ENCODE data around the gene C1QBP. TPM values are rescaled to one million over a fixed set of nuclear protein-coding genes. Genes with fewer than 3 reads are reported as not detected.

Gene C1QBP
- total RNA-seq, 4 donors from 2014 or later, result 92.9 to 124 (median 95.5) TPM

DNA sequence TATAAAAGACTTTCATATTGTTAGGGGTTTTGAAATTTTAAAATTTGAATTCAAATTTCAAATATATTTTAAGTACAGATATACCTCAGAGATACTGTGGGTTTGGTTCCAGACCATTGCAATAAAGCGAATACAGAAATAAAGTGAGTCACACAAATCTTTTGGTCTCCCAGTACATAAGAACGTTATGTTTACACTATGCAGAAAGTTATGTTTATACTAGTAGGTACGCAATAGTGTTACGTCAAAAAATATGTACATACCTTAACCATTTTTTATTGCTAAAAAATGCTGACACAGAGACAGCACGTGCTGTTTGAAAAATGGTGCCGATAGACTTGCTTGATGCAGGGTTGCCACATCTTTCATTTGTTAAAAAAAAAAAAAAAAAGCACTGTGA lies 39.2 kb downstream of the C1QBP start:
- DNase-seq (ENCODE audit: extremely low spot score), result no peak
- TF ChIP-seq, protein P1, sequence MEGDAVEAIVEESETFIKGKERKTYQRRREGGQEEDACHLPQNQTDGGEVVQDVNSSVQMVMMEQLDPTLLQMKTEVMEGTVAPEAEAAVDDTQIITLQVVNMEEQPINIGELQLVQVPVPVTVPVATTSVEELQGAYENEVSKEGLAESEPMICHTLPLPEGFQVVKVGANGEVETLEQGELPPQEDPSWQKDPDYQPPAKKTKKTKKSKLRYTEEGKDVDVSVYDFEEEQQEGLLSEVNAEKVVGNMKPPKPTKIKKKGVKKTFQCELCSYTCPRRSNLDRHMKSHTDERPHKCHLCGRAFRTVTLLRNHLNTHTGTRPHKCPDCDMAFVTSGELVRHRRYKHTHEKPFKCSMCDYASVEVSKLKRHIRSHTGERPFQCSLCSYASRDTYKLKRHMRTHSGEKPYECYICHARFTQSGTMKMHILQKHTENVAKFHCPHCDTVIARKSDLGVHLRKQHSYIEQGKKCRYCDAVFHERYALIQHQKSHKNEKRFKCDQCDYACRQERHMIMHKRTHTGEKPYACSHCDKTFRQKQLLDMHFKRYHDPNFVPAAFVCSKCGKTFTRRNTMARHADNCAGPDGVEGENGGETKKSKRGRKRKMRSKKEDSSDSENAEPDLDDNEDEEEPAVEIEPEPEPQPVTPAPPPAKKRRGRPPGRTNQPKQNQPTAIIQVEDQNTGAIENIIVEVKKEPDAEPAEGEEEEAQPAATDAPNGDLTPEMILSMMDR (IDR thresholded peaks at IDR 0.05), result no peak
- no peak for TF ChIP-seq EP300 (IDR thresholded peaks at IDR 0.05)
- TF ChIP-seq POLR2AphosphoS5 (IDR thresholded peaks at IDR 0.05), result no peak
- no peak for TF ChIP-seq POLR2A (IDR thresholded peaks at IDR 0.05; ENCODE audit: low read depth)
- WGBS, result 85% methylated on average over 6 of the region's 6 CpGs
- peaks cover 80 to 100% (median 89%) of the 10 kb centered on the region in 4 donors for H3K36me3 ChIP-seq
- no peak overlapping the region for H3K4me3 ChIP-seq
- intact Hi-C loops (cut with DNase I), result no loop called here
- no peaks in the 10 kb centered on the region for H3K27me3 ChIP-seq
- H3K4me1 ChIP-seq, result no peaks in the 10 kb centered on the region
- H3K9me3 ChIP-seq, result no peaks in the 10 kb centered on the region
- no peak overlapping the region for H3K27ac ChIP-seq (replicated peaks in 1 of 4)

DNA sequence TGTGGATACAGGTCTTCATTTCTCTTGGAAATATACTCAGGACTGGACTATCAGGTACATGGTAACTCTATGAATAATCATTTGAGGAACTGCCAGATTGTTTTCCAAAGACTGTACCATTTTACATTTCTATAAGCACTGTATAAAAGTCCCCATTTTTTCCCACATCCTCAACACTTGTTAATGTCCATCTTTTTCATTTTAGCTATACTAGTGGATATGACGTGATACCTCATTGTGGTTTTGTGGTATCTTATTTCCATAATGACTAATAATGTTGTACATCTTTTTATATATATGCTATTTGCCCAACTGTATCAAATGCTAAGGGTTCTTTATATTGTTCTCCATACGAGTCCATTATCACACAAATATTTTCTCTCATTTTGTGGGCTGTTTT lies 42.3 kb downstream of the C1QBP start:
- no peak for DNase-seq (ENCODE audit: extremely low spot score)
- Histone ChIP-seq H3K27me3 (no peaks in the 10 kb centered on the region), H3K27ac (replicated peaks in 1 of 4) (no peak overlapping the region), H3K4me1 (no peaks in the 10 kb centered on the region), H3K36me3 (peaks cover 69 to 100% (median 86%) of the 10 kb centered on the region in 4 donors), H3K9me3 (no peaks in the 10 kb centered on the region), H3K4me3 (no peak overlapping the region)
- WGBS, result 95% methylated on average over 2 of the region's 2 CpGs
- intact Hi-C loops (cut with DNase I), result no loop called here
- TF ChIP-seq EP300 (IDR thresholded peaks at IDR 0.05), result no peak
- TF ChIP-seq, protein P1 (IDR thresholded peaks at IDR 0.05), result no peak
- no peak for TF ChIP-seq POLR2AphosphoS5 (IDR thresholded peaks at IDR 0.05)
- TF ChIP-seq POLR2A (IDR thresholded peaks at IDR 0.05; ENCODE audit: low read depth), result no peak

DNA sequence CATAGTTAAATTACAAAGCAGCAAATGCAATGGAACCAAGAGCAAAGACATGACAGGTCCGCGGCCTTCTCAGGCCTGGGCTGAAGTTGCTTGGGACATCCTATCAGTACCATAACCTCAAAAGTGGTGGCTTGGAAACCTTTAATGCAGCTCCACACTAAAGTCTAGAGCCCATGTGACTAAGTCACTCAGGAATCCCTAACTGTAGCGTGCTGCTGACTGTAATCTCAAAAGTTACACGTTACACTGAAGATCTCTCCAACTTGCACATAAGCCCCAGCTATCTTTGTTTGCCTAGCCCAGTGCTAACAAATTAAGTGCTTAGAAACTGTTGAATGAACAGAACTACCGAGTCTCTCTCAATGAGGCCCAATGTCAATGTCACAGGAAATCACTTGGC lies 47.3 kb downstream of the C1QBP start:
- H3K9me3 ChIP-seq, result no peaks in the 10 kb centered on the region
- intact Hi-C loops (cut with DNase I), result no loop called here

More for the DNA sequence above, 47.3 kb downstream of the C1QBP start:
- WGBS, result 91% methylated on average over 5 of the region's 5 CpGs
- H3K36me3 ChIP-seq, result peaks cover 61 to 100% (median 89%) of the 10 kb centered on the region in 4 donors
- H3K27me3 ChIP-seq, result no peaks in the 10 kb centered on the region
- H3K4me3 ChIP-seq, result no peak overlapping the region
- TF ChIP-seq, protein P1 (IDR thresholded peaks at IDR 0.05), result no peak
- no peak for TF ChIP-seq POLR2A (IDR thresholded peaks at IDR 0.05; ENCODE audit: low read depth)
- TF ChIP-seq POLR2AphosphoS5 (IDR thresholded peaks at IDR 0.05), result no peak
- TF ChIP-seq EP300 (IDR thresholded peaks at IDR 0.05), result no peak
- H3K4me1 ChIP-seq, result no peaks in the 10 kb centered on the region
- no peak for DNase-seq (ENCODE audit: extremely low spot score)
- no peak overlapping the region for H3K27ac ChIP-seq (replicated peaks in 1 of 4)

Other genes with a start within 250 kb of the C1QBP start
- 10 to 100 TPM in 2 of 4 donors, 1 to 10 TPM in 2; 7.5 to 13.3 (median 9.6) TPM for gene ZNF594, start 247.3 kb downstream of the C1QBP start, total RNA-seq
- 1 to 10 TPM in 3 of 4 donors, under 1 TPM in 1; 0.42 to 4.0 (median 1.3) TPM for gene SCIMP, start 204.3 kb downstream of the C1QBP start, total RNA-seq
- gene RABEP1, start 156.9 kb downstream of the C1QBP start, total RNA-seq, result 10 to 100 TPM; 39.5 to 49.7 (median 43.1) TPM
- 10 to 100 TPM; 50.7 to 67.6 (median 61.2) TPM for gene NUP88, start 19.5 kb downstream of the C1QBP start, total RNA-seq
- gene RPAIN, start 19.0 kb downstream of the C1QBP start, total RNA-seq, result 10 to 100 TPM; 25.7 to 37.0 (median 32.0) TPM
- gene DHX33, start 29.8 kb upstream of the C1QBP start, total RNA-seq, result 10 to 100 TPM in 1 of 4 donors, 1 to 10 TPM in 3; 9.1 to 10.9 (median 9.7) TPM
- gene DERL2, start 47.0 kb upstream of the C1QBP start, total RNA-seq, result 10 to 100 TPM; 17.4 to 32.4 (median 23.3) TPM
- 10 to 100 TPM in 3 of 4 donors, 1 to 10 TPM in 1; 8.8 to 18.9 (median 14.6) TPM for gene MIS12, start 47.4 kb upstream of the C1QBP start, total RNA-seq
- gene NLRP1, start 145.4 kb upstream of the C1QBP start, total RNA-seq, result 10 to 100 TPM; 15.4 to 19.5 (median 18.0) TPM

Data from esophagus muscularis mucosa (tissue), 4 donors.